GF-D8 (cell line): Measurements from ENCODE around the gene SLC9A3.
A peak's percentile ranks its signal among the peaks of the same experiment; 100 is the strongest.

Experiments
- DNase-seq: peaks from one replicate; lab custom pipeline; 2025; lab: John Stamatoyannopoulos, UW

SLC9A3 gene

GRCh38 chr5:442335-443238 is 81.7 kb downstream of the SLC9A3 start, which contains the start of gene EXOC3:
Gene EXOC3 (plus strand): TSS chr5:443176. CDS start chr5:446206, 3,030 bp downstream.
- DNase-seq: peak; percentile 14

DNA sequence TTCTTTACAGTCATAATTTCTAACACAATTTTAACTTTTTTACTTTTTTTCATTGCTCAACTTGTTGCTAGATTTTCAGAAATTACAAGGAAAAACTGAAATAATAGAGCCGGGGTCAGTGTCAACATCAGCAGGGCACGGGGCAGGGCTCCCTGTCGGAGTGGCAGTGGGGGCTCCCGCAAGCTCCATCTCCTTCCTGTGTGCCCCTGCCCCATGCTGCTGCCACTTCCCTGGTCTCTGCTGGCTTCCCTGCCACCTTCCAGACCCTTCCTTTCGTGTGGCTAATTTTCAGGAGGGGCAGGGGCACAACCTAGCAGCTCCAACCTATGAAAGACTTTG is 82.3 kb downstream of the SLC9A3 start:
- DNase-seq: no peak

DNA sequence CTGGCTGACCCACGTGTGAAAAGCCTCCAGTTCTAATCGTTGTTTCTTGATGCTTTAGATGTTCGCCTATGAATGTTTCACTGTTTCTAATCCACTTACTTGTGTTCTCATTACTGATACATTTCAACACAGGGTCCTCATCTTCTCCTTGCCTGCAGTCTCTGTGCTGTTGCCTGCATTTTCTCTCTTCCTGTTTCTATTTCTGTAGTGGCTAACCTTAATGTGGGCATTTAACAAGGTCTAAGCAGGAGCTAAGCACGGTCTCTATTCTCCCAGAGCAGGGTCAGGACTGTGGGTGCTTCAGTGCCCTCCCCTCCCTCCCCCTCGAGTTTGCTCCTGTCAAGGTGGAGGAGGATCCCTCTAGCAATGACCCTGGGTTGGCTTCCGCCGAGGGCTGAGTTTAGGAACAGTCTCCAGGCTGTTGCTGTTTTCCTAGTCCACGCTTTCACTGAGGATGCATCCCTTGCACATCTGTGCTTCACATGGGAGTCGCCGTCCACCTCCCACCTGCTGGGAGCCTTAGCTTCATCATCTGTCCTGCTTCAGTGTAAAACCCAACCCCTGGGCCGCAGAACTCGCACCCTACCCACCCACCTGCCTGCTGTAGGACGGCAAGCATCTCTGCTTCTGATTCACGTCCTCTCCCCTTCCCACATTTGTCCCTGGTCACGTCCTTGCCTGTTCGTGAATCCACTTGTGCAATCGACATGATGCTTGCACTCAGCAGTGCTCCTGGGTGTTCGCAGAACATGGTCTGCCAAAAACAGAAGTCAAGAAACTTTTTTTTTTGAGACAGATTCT is 83.6 kb downstream of the SLC9A3 start:
- DNase-seq: no peak

GRCh38 chr5:439636-440035 is 84.6 kb downstream of the SLC9A3 start:
- no peak for DNase-seq

DNA sequence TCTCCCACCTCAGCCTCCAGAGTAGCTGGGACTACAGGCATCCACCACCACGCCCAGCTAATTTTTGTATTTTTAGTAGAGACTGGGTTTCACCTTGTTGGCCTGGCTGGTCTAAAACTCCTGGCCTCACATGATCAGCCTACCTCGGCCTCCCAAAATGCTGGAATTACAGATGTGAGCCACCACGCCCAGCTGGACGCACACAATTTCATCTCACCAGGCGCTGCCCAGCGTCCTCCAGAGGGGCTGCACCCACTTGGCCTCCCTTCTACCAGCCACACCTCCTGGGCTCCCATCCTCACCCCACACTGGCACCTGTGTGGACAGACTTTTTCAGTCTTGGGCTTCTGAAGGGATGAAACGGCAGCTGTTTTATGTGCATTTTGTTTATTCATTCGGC is 85.1 kb downstream of the SLC9A3 start:
- no peak for DNase-seq

GRCh38 chr5:438481-438981 is 85.7 kb downstream of the SLC9A3 start:
- DNase-seq: no peak

GRCh38 chr5:437281-437771 is 86.9 kb downstream of the SLC9A3 start:
- DNase-seq: no peak

DNA sequence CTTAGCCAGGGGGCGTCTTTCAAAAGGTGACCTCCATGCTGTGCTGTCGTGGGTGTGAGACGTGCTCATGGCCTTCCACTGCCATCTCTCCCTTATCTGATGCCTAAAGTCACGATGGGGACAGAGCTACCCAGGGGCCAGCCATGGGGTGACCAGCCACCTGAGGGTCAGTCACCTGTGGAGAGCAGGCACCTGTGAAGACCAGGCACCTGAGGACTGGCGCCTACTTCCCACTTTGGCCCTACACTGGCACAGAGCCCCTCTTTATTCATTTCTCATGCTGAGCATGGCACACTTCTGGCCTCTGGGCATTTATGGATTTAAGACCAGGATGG is 87.6 kb downstream of the SLC9A3 start:
- DNase-seq: no peak

DNA sequence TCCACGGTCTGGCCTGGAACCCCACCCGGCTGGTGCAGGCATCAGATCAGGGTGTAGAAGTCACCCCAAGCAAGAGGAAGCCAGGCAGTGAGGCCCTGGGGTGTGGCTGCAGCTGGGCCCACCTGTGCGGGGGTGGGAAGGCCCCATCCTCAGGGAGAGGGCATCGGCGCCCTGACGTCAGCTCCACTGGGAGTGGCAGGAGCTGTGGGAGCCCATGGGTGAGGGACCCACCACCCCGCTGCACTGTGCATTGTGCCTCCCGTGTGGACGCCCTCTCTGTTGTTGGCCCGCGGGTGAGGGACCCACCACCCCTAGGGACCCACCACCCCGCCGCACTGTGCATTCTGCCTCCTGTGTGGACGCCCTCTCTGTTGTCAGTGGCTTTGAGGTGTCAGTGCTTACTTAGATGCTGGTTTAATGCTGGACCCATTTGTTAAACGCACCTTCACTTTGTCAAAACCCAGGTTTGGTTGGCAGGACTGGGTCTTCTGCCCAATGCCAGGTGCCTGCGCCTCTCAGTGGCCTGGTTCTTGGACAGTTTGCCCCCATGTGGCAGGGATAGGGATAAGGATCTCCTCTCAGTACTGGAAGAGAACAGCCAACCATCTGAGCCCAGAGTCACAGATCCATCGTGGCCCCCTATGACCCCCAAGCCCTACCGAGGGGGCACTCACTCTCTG is 88.1 kb downstream of the SLC9A3 start:
- DNase-seq: no peak

DNA sequence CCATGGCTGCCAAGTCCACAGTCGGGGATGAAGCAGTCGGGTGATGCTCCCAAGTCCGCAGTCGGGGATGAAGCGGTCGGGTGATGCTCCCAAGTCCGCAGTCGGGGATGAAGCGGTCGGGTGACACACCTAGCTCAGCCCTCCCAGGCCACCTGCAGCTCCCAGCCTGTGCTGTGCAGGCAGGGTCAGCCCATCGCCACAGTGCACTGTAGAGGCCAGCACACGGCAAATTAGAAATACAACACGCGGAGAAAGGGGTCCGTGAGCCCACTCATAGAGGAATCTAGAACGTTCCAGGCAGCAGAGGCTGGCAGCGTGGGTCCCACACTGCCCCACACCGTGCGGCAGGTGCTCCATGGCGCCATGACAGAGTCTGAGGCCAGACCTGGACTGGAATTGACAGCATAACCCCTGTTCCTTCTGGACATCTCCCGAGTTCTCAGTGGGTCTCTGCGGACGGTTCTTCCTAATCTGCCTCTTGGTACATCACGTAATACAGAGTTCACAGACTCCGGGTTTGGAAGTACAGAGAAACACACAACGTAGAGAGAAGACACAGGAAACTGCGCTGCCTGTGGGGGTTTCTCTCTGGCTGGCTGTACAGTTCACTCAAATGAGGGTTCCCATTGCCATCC is 89.0 kb downstream of the SLC9A3 start:
- no peak for DNase-seq

DNA sequence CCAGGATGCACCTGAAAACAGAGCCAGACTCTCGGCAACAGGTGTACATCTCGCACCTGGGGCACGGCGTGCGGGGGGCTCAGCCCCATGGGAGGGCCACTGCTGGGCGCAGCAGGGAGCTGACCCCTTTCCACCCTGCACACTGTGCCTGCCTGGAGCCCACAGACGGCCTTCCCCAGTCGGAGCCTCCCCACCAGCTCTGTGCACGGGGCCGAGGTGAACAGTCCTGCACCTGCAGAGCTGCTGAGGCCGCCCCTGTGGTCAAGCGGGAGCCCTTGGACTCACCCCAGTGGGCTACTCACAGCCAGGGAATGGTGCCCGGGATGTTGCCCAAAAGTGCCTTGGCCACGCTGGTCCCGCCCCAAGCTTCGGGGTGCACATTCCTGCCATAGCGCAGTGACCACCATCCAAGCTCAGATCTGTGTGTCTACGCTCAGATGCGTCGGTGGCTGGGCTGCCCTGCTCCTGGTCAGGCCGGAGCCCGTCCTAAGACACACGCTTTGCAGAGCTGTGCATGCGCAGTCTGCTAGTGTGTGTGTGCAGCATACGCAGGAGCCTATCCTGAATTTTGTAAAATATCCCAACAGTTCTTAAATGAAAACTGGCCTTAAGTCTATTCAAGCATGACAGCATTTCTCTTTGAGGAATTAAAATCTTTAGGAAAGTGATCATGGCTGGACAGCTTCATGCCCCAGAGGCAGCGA is 89.7 kb downstream of the SLC9A3 start:
- DNase-seq: no peak

DNA sequence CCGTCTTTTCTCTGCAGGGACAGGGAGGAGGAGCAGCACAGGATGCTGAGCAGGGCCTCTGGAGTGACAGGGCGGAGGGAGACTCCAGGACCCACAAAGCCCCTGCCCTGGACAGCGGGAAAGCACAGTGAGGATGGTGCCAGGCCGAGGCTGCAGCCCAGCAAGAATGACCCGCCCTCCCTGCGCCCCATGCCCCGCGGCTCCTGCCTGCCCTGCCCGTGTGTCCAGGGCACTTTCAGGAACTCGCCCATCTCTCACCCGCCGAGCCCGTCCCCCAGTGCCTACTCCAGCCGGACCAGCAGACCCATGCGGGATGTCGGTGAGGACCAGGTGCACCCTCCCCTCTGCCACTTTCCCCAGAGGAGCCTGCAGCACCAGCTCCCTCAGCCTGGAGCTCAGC is 90.4 kb downstream of the SLC9A3 start:
- no peak for DNase-seq

GRCh38 chr5:432928-433791 is 91.1 kb downstream of the SLC9A3 start:
- no peak for DNase-seq

DNA sequence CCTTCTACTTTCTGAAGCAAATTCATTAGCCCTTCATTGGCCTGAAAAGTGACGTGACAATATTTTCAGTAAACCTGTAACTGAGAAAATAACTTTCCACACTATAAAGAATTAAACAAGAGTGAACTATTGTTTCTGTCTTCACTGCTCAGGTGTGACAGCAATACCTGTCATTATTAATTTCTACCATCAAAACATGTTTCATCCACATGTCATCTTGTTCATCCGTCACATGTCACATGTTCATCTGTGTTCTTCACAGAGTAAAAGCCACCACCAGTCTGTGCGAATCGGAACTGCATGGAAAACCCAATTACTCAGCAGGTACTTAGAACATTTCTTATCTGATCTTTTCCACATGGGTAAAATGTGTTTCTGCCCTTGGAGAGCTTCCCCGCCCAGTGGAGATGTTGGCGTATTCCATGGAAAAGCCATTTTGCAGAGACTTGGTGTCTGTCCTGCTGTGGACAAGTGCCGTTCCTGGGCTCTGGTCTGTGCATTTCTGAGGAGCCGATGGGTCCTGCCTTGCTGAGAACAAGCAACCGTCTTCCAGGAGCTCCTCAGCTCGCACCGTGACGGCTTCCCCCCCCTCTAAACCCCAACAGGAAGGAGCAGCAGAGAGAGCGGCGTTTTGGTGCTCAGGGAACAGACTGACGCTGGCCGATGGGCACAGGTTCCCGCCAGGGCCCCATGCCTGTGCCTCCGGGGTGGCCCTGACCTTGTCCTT is 91.9 kb downstream of the SLC9A3 start:
- no peak for DNase-seq

DNA sequence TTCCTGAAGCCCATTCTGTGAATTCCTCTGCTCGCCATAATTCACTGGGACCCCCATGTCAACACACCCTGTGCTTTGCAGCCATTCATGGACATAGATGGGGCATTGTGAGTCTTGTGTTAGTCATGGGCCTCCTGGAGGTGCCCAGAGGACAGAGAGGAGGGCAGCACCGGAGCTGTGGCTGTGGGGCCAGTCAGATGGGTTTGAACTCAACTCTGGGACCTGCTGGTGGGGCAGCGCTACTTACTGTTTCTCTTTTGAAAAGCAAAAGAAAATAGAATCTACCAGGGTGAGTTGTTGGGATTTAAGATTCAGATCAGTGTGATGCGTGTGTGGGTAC is 92.6 kb downstream of the SLC9A3 start:
- no peak for DNase-seq

DNA sequence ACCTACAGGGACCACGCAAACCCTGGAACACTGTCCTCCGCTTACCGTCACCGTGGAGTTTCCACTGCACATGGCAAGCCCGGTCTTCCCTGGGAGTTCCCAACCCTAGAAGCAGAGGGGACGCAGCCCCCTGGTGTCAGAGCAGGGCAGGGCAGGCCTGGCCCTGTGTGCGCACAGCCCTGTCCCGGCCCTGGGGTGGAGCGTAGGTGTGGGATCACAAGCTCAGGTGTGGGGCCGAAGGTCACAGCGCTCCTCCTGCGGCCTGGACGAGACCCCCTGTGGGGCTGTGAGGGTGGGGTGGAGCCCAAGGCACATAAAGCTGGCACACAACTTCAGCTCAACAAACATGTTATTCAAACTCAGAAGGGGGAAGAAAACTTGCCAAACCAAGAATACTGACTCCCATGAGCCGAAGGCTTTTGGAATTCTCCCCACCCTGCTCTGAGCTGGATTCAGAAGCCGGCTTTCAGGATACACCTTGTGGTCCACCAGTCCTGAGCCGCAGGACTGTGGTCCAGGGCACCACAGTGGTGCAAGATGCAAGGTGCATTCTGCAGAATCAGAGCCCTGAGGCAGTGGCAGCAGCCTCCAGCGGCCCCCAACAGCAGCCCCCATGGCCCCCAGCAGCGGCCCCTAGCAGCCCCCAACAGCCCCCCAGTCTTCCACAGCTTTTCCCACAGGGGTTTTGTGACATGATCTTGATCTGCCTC is 93.1 kb downstream of the SLC9A3 start:
- no peak for DNase-seq

DNA sequence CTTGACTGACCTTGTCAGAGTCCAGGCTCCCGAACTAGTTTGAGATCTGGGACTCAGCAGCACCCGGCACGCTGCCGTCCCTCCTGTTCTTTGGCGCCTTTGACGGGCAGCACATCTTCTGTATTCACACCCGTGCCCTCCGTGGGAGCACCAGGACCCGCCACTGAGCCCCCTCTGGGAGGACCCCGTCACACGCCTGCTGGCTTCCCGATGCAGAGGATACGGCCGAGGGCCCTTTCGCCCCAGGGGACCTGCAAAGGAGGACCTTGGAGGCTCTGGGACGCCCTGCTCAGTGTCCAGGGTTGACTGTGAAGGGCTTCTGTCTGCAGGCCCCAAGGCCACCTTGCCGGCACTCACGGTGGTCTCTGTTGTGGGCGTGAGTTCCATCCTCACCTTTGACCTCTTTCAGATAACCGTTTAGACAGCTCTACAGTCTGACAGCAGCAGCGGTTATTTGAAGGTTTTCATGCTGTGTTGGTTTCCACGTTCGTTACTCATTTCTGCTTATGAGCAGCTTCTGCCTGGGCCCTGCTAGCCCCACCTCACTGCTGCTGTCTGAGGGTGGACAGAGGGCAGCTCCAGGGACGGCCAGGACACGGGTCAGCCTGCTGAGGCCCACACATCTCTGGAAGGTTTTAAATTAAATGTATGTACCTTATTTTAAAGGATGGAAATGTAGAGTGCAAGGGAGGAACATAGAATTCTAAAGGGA is 93.9 kb downstream of the SLC9A3 start:
- no peak for DNase-seq

- no peak for DNase-seq
Observed at GRCh38 chr5:429453-430188, 94.6 kb downstream of the SLC9A3 start.
